GM19351 (cell line): ENCODE data around the gene ATP10A.

Source experiments
- ATAC-seq: cut with Tn5 transposase; IDR thresholded peaks from one replicate; pipeline ENCODE4 v1.9.1; 2021; ENCODE audit warnings: mild to moderate bottlenecking, moderate library complexity; ENCODE audit not compliant: unreplicated experiment

ATP10A gene

DNA sequence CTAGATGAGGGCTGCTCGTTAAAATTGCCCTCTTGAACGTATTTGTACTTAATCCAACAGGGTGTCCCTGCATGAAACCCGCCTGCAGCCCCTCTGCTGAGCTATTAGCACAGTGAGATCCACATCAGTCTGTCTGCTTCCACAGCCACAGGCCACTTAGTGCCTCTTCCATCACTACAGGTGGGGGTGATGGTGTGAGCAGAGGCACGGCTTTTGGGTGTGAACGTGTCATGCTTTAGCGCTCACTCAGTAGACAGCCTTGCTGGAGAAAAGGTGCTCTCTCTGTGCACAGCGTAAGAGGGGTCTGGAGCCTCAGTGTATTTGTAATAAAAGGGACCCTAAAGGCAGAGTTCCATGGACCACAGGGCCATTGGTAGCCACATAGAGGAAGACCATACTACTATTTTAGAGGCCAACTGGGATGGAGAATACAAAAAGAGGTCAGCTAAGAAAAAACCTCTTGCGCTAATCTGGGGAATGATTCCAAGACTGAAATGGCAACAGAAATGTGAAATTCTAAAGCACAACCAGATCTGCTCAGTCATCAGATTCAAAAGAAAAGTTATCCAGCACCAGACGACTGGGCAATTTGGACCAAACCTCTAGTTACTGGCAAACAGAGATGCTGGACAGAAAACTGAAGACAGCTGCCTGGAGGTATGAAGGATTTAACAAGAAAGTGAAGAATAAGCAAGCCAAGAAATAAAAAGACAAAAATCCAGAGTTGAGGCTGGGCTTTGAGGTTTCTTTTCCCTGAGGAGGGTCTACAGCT, 120.2 kb downstream of the ATP10A start:
- ATAC-seq: no peak

DNA sequence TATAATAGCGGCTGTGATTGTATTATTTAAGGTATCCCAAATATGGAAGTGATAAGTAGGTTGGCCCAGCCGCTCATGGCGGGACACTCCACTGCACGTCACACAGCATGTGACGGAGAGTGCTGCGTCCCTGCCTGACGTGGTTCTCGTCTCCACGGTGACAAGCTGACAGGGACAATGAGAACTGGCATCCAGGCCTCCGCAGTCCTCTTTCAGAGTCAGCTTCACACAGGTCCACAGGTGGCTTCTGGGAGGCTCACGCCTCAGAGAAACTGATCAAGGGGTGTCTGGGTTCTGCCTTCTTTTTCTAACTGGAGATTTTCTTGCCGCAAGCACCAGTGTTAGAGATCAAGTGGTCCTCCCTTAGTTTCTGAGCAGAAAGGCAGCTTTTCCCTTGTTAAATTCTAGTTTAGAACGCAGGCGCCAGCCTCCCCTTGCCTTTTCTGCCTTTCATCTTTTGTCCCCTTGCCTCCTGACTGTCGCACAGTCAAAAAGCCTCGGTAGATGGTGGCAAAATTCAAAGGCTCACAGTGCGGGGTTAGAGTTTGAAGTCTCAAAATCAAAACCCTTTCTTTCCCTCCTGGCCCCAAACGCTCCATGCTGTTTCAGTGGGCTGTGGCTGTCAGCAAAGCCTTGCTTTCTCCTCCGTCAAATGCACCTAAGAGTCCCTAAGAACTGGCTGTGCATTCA, 120.9 kb downstream of the ATP10A start:
- no peak for ATAC-seq

DNA sequence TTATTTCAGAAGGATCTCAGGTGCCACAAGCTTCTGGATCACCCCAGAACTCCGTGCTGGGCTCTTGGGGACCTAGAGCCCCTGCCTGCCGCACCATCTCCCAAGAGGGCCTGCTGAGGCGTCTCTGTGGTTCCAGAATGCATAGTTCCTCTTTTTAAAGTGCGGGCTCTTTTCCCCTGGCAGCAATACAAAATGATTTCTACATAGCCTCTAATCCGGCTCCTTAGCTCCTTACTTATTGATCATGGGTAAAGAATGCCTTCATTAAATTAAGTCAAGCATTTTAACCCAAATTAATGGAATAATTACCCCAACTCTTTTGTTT, 121.9 kb downstream of the ATP10A start:
- ATAC-seq: no peak

DNA sequence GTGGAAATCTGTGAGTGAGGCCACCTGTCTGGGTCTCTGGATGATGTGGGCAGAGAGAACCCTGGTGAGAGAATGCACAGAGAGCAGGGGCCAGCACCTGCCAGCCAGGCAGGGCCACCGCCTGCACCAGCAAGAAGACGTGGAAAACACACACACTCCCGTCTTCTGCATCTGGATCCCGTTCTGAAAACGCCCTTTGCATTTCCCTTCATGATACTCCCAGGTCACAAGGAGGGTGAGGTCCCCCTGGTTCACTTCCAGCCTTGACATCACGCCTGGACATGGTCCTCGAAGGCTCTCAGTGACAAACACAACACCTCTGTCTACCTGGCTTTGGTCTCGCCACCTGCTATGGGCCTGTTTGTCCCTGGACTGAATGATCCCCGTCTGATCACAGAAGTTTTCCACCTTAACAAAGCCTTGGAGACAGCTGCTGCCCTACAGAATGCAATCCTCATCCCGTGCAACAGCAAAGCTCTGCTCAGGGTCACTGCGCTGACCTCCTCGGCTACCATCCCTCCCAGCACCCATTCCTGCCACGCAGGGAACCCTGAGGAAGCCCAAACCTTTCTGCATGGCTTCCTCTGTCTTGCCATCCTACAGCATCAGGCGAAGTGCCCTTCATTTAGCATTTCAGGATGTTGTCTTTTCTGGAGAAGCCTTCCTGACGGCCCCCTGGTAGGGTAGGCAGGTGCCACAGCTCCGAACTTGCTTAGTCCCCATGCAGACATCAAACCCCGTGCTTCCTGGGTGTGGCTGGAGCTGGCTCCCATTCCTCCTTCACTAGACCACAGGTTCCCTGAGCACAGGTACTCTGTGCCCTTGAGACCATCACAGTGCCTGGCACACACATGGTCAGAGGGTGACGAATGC, 122.5 kb downstream of the ATP10A start:
- ATAC-seq: no peak

DNA sequence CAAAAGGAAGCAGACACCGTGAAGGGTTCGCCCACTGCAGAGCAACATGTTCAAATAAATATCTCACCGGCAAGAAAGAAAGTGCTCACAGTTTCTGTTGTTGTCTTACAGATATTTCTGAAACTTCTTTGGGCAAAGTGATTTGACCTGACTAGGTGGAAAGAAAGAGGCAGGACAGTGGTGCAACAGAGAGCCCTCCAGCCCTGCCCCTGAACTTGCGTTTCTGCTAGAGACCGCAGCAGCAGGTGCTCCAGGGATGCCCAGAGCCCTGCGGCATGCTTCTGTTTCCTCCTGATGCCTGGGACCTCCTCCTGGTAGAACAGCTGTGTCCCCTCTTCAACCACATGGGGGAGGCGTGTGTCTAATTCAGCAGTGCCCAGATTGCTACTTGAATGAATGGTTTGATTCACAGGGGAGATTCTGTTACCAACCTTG, 123.4 kb downstream of the ATP10A start:
- peak; percentile 56 for ATAC-seq

DNA sequence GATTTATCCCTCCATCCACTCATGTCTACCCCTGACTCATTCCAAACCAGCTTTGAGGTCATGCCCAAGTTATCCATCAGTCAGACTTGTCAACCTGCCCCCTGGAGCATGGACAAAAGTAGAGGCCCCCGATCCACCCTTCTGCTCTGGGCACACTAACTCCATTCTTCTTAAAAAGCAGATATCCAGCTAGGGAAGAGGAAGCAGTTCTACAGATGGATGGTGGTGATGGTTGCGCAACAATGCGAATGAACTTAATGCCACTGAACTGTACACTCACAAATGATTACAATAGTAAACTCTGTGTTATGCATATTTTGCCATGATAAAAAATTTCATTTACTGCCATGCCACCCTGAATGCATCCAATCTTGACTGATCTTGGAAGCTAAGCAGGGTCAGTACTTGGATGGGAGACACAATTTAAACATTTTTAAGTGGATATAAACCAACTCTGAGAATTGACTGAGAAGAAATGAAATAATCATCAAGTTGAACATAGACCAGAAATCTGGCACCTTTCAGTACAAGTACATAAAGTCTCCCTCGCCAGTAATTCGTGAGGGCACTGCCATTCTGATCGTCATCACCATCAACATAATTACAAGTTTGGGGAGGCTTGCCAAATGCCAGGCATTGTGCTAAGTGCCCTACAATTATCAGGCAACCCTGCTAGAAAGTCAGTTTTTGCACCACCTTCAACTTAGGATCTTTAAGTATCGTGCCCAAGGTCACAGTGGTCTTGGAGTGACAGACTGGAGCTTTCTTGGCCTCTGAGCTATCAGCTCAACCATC, 124.8 kb downstream of the ATP10A start:
- ATAC-seq: no peak

DNA sequence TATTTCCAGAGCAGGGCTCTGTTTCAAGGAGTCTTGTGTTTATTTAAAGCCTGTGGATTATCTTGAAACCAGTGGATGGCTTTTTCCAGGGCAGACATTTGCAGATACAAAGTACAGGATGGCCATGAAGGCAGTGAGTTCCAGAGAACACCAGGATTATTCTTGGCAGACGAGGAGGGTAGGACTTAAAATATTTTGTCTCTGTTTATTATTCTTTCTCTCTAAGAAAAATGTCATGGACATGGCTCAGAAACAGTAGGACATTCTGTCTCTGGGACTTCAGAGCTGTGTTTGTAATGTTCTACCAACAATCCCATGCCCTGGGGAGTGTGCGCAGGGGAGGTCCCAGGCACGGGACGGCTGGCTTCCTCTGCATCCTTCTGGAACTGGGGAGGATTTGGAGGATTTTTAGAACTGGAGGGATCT, 125.9 kb downstream of the ATP10A start:
- no peak for ATAC-seq

DNA sequence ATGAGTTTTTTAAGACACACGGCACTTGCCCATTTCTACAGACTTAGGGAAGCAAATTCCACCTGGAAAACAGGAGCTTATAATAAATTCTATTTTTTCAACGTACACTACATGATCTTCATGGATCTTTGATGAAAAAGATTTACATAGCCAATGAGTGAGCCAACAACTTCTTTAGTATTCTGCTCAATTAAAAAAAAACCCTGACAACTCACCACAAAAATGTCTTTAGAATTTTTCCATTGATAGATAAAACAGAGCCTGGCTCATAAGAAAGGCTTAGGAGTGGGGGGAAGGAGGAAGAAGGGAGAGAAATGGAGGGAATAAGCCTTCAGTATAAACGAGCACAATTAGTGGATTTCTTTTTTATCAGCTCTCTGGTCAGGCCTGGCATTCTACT, 126.7 kb downstream of the ATP10A start:
- ATAC-seq: no peak

DNA sequence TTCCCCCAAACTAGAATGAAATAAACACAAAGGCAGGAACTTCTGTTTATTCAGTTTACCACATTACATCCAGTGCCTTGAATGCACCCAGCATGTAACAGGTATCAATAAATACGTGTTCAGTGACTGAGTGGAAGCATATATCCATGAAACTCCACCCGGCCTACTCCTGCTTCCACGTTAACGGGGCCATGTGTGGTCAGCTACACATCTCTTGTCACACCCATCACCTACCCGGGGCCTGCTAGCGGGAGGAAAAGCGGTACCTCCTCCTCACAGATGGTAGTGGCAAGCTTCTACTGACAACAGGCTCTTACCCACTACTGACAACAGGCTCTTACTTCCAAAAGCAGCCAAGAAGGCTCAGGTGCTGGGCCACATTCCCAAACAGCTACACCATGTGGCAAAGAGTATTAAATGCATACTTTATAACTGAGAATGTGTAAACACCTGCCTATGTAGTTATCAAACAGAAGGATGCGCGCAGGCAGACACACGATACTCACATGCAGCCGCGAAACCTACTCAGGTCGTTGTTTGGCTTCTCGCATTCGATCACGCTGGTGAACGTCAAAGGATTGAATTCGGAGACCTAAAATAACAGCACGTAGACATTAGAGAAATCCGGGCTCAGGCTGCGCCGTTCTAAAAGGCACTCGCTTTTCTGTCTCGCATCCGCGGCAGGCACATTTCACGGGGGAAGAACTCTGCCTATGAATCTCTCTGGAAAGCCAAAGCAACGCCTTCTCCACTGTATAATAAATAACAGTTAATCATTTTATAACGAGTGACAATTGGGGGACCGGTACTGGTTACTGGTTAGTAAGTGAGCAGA, 127.4 kb downstream of the ATP10A start:
- no peak for ATAC-seq

DNA sequence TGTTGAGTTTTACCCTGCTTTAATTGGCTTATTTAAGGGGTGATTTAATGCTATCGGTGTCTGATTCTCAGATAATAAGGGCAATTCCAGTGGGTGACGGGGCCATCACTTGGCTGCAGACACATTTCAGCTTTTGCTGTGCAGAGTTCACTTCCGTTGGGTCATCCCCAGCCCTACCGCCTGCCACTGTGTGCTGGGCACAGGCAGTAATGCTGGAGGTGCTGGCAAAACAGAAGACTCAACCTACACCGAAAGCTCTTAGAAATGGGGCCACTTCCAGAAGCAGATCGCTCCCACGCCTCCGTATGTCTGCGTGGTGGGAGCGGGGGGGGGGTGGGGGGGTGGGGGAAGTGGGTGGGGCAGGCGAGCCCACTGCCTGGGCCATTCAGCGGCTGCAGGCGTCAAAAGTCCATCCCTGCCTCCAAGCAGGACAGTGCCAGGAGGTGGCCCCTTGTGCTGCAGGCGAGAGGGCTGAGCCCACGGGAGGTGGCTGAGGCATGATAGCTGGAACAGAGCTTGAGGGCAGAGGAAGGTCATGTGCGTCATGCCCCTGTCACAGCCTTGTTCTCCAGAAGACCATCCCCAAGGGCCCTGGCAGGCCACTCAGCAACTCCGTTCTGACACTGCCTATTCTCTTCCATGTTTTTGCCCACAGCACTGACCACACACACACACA, 128.3 kb downstream of the ATP10A start:
- no peak for ATAC-seq

DNA sequence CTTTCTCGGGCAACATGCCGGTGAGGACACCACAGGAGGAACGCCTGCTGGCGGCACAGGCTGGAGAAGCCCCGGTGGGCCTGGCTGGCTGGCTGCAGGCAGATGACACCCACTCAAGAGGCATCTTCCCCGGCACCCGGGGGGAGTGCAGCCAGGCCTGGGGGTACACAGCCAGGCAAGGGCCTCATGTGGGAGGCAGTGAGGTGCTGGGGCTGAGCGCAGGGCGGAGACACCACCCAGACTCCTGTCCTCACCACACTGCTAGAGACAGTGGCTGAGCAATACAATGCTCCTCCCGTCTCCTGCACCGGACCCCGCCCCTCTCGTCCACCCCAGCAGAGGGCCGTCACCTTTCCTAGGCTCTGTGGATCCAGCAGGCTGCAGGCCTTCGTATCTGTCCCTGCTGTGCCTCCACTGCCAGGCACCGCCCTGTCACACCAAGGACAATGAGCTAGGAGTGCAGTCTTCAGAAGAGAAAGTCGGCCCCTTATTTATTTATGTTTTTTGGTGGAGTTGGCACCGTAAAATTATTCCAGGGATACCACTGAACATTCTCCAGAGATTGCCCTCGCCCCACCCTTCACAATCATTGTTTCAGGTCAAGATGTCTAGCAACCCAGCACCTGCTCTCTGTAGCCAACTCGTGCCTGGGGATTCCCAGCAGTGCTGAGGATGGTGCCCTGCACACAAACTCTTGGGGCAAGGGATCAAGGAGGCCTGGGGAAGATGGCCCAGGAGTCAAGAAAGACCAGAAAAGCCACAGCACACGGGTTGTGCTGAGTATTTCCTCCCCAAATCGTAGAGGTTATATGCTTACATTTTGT, 129.1 kb downstream of the ATP10A start:
- ATAC-seq: no peak

DNA sequence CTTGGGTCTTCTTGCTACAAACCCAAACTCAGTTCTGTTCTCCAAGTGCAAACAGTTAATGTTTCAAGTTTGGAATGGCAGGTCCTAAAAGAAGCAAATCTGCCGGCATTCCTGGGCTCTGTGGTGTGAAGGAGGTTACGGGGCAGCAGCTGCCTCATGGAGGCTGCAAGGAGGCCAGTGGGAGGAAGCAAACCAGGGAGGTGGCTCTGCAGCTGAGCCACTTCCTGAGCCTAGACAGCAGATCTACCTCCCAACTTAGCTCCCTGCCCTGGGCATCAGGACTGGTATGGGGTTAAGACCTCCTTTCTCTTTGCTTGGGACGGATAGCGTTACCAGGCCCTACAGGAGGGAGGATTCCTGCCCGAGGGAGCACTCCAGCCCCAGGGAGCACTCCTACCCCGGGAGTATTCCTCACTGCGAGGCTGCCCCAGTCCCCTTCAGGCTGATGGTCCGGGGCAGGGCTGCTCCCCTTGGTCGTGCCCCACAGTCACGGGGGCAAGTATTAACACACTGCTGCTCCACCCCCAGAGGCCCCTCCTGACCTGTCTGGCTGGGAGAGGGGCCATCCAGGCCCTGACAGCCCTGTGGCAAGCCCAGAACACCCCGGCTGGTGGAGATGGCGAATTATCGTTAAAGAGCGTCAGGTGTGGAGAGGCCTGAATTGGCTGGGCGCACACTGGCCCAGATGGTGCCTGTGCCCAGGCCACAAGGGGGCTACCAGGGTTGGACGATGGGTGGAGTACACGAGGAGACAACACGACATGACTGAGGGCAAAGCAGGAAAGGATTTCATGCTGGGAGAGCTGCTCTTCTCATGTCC, 129.9 kb downstream of the ATP10A start:
- ATAC-seq: no peak

DNA sequence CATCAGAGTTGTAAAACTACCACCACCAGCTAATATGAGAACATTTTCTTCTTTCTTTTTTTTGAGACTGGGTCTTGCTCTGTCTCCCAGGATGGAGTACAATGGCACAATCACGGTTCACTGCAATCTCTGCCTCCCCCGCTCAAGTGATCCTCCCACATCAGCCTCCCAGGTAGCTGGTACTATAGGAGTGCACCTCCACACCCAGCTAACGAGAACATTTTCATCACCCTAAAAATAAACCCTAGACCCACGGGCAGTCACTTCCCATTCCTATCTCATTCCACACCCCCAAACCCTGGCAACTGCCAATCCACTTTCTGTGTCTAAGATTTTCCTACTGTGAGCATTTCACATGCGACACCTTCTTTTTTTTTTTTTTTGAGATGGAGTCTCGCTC, 130.9 kb downstream of the ATP10A start:
- no peak for ATAC-seq

DNA sequence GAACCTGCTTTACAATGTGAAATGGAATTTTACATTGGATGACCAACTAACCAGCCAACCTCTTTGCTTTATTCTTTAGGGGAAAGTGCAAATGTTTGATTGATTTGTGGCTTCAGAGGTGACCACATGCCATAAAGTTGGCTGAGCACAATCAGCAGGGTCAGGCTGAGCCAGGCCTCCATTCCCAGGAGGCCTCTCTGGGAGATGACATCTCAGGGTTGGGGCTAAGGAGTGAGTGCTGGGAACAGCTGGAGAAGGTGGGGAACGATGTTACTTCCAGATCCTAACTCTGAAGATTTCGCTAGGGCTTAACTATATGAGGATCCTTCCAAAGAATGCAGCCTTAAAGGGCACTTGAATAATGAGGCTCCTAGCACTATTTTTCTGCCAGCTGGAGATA, 131.7 kb downstream of the ATP10A start:
- ATAC-seq: no peak

DNA sequence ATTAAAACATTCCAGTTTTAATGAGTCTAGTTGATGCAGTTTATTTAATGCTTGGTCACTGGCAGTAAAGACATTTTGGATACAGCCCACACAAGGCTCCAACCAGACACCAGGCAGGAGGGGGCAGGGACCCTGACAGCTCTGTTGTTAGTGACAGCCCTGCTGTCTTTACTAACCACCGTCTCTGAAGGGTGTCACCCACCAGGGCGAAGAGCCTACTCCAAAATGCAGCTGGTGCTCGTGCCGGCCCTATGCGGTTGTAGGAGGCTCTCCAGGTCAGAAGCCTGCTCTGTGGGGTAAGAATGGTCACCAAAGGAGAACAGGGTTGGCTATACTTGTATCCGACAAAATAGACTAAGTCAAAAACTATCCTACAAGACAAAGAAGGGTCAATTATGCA, 132.2 kb downstream of the ATP10A start:
- no peak for ATAC-seq

DNA sequence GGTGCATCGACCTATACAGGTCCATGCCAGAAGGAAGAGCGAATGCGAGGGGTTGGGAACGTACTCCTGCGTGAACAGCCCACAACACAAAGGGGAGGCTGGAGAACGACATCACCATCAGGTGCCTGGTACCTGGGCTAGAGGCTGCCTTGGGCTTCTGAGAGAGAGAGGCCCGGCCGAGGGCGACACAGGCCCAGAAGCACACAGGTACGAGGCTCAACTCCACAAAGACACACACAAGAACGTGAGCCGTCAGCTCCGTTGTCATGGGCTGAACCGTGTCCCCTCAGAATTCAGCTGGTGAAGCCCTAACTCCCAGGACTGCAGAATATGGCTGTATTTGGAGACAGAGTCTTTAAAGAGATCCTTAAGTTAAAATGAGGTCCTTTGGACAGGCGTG, 134.3 kb downstream of the ATP10A start:
- no peak for ATAC-seq

DNA sequence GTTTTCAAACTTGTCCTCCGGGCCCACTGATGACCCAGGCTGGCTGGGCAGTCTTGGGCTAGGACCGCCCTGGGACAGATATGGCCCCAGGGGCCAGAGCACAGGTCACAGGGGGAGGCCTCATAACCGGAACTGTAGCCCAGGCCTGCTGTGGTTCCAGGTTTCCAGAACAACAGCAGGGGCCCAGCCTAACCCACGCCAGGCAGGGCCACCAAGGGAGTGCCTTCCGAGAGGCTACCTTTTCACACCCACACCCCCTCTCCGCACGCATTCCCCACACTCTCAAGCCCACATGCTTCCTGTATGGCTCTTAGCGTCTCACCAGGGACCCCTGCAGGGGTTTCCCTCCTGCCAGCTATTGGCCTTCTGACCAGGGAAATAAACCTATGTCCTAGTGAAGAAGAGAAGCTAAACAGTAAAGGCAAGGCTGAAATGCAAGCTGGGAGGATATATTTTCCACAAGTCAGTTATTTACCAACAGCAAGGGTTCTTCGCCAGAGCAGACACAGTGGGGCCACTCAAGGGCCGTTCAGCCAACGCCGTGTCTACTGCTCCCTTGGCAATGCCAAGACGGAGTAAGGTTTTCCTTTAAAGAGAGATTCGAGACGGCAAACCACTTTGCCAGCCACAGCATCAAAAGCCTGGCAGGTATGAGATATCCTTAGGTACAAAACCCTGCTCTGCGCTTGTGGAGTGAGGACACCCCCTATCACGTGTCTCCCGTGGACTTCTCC, 135.1 kb downstream of the ATP10A start:
- no peak for ATAC-seq
